Activated gamma-delta T cell treated with Interleukin-2 at 50 U/mL for 16 hours (primary cell): ENCODE results near the gene ZNF221.
"Not testable (repeated sequence)": the region's sequence is repeated elsewhere in the genome, so short reads cannot be mapped to it uniquely, and the experiment has no call there.

Experiments
- DNase-seq: peaks from one replicate; pipeline ENCODE4 v3.0.0-alpha.2; 2020

Gene ZNF221

GRCh38 chr19:43950834-43951645 lies at the start of gene ZNF221:
TSS of gene ZNF221 (plus strand) at chr19:43951228. CDS start at chr19:43962727, 11,499 bp downstream.
- peak; percentile 43 for DNase-seq

GRCh38 chr19:43901395-43902390 lies 49.3 kb upstream of the ZNF221 start:
- DNase-seq: peak; percentile 55

GRCh38 chr19:43902399-43902798 lies 48.6 kb upstream of the ZNF221 start:
- DNase-seq: no peak

GRCh38 chr19:43905897-43906296 lies 45.1 kb upstream of the ZNF221 start:
- DNase-seq: no peak

GRCh38 chr19:43906774-43907173 lies 44.3 kb upstream of the ZNF221 start:
- DNase-seq: no peak

- DNase-seq: no peak
These were observed 42.4 kb upstream of the ZNF221 start for GRCh38 chr19:43908659-43909058.

- no peak for DNase-seq
These were observed 40.1 kb upstream of the ZNF221 start for GRCh38 chr19:43910884-43911283.

GRCh38 chr19:43913383-43913782 lies 37.6 kb upstream of the ZNF221 start:
- DNase-seq: no peak

- DNase-seq: no peak
These were observed 37.0 kb upstream of the ZNF221 start for GRCh38 chr19:43914051-43914450.

GRCh38 chr19:43923875-43924274 lies 27.2 kb upstream of the ZNF221 start:
- DNase-seq: no peak

GRCh38 chr19:43928820-43929219 lies 22.2 kb upstream of the ZNF221 start:
- no peak for DNase-seq

- DNase-seq: no peak
These were observed 16.7 kb upstream of the ZNF221 start for GRCh38 chr19:43934055-43934984.

- peak; percentile 84 for DNase-seq
These were observed 15.9 kb upstream of the ZNF221 start, which contains the start of gene ZNF45 for GRCh38 chr19:43934985-43935708. TSS of gene ZNF45 (minus strand) at chr19:43935282. CDS start at chr19:43922185, 13,097 bp downstream.

GRCh38 chr19:43936188-43936587 lies 14.8 kb upstream of the ZNF221 start:
- DNase-seq: no peak

GRCh38 chr19:43939557-43940260 lies 11.3 kb upstream of the ZNF221 start:
- DNase-seq: no peak

GRCh38 chr19:43940719-43941118 lies 10.3 kb upstream of the ZNF221 start:
- no peak for DNase-seq

- DNase-seq: no peak
These were observed 9.8 kb upstream of the ZNF221 start for GRCh38 chr19:43941209-43941608.

GRCh38 chr19:43947412-43947811 lies 3.6 kb upstream of the ZNF221 start:
- not testable (repeated sequence) for DNase-seq

GRCh38 chr19:43949803-43950202 lies 1.2 kb upstream of the ZNF221 start:
- DNase-seq: not testable (repeated sequence)

GRCh38 chr19:43956827-43957226 lies 5.8 kb downstream of the ZNF221 start:
- no peak for DNase-seq

GRCh38 chr19:43957891-43958290 lies 6.9 kb downstream of the ZNF221 start:
- DNase-seq: no peak
